ENCODE measurements around the gene MCAT.

DNA sequence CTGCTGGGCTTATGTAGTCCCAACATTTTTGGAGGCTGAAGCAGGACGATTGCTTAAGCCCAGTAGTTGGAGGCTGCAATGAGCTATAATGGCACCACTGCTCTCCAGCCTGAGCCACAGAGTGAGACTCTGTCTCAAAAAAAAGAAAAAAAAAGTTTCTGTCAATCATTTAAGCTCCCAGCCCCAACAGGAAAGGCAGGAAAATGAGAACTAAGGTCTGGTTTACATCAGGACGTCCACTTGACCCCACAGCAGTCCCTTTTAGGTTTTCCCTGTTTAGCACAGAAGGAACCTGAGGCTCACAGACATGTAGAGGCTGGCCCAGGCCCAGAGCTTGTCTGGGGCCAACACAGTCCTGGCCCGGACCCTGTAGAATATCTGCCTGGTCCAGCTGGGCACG is 44.8 kb downstream of the MCAT start:
- TF ChIP-seq, protein P1, sequence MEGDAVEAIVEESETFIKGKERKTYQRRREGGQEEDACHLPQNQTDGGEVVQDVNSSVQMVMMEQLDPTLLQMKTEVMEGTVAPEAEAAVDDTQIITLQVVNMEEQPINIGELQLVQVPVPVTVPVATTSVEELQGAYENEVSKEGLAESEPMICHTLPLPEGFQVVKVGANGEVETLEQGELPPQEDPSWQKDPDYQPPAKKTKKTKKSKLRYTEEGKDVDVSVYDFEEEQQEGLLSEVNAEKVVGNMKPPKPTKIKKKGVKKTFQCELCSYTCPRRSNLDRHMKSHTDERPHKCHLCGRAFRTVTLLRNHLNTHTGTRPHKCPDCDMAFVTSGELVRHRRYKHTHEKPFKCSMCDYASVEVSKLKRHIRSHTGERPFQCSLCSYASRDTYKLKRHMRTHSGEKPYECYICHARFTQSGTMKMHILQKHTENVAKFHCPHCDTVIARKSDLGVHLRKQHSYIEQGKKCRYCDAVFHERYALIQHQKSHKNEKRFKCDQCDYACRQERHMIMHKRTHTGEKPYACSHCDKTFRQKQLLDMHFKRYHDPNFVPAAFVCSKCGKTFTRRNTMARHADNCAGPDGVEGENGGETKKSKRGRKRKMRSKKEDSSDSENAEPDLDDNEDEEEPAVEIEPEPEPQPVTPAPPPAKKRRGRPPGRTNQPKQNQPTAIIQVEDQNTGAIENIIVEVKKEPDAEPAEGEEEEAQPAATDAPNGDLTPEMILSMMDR (IDR thresholded peaks at IDR 0.05): no peak
- no peak for TF ChIP-seq EZH2 (IDR thresholded peaks at IDR 0.05; ENCODE audit: borderline replicate concordance, insufficient read depth, low read depth, low read length, poor library complexity, severe bottlenecking)
